B cell (primary cell): ENCODE data around the gene CANT1. TPM values are rescaled to one million over a fixed set of nuclear protein-coding genes. Genes with fewer than 3 reads are reported as not detected.

ENCODE experiments used
- ATAC-seq: fragments of 200-7000 bp; cut with Tn5 transposase; one replicate; pipeline ENCODE4 v1.10.0; 2021; ENCODE audit warnings: low read depth, mild to moderate bottlenecking, moderate number of reproducible peaks, moderate library complexity
- CTCF ChIA-PET: fragments of 350-600 bp; sonication (Branson Sonifier 250); formaldehyde crosslinking; loops from one replicate; lab custom pipeline; 2021; ENCODE audit warnings: antibody characterized with exemption, inconsistent platforms; lab: Charles Lee
- POLR2A ChIA-PET: fragments of 350-600 bp; sonication (Branson Sonifier 250); formaldehyde crosslinking; loops from one replicate; lab custom pipeline; 2021; ENCODE audit warnings: antibody characterized with exemption; lab: Charles Lee
- DNase-seq: peaks from one replicate; pipeline ENCODE4 v3.0.0; 2013
- H2AFZ ChIP-seq: 2 replicates; pipeline ENCODE4 v1.6.1; 2012; ENCODE audit warnings: mild to moderate bottlenecking, low read depth, low read length; ENCODE audit not compliant: insufficient read depth, poor library complexity, severe bottlenecking
- H3K27ac ChIP-seq, 2 donors: 1 replicate in 1 of 2; 2 replicates in 1 of 2; pipeline ENCODE4 v1.5.1; 2012 to 2013; ENCODE audit warnings: low read length in 2 of 2, mild to moderate bottlenecking in 2 of 2, moderate library complexity in 1 of 2
- H3K27me3 ChIP-seq, 4 experiments: fragments of 200-600 bp in 1 of 4; sonication (generic) in 1 of 4; replicated peaks in 1 of 4; 1 replicate in 2 of 4; 2 replicates in 2 of 4; pipeline versions ENCODE4 v1.6.1 to v1.7.0; 2013 to 2016; ENCODE audit warnings: low read length in 3 of 4, mild to moderate bottlenecking in 2 of 4, mixed read lengths in 1 of 4, moderate library complexity in 1 of 4; ENCODE audit not compliant: insufficient read depth in 4 of 4, control insufficient read depth in 3 of 4; ENCODE audit errors: control extremely low read depth in 1 of 4
- H3K36me3 ChIP-seq, 2 experiments: replicated peaks in 1 of 2; 1 replicate in 1 of 2; 2 replicates in 1 of 2; pipeline versions ENCODE4 v1.6.1 to v1.7.1; 2013; ENCODE audit warnings: low read length in 1 of 2; ENCODE audit not compliant: insufficient read depth in 2 of 2, control insufficient read depth in 1 of 2; ENCODE audit errors: control extremely low read depth in 1 of 2, extremely low read depth in 1 of 2
- H3K4me1 ChIP-seq, 2 donors: fragments of 200-600 bp in 1 of 2; sonication (generic) in 1 of 2; 1 replicate in 1 of 2; 2 replicates in 1 of 2; pipeline versions ENCODE4 v1.5.1 to v1.6.1; 2013 to 2017; ENCODE audit warnings: low read length in 2 of 2; ENCODE audit not compliant: control insufficient read depth in 2 of 2, insufficient read depth in 2 of 2
- H3K4me2 ChIP-seq: replicated peaks from 2 replicates; pipeline ENCODE3; 2012; ENCODE audit warnings: mild to moderate bottlenecking, low read depth, low read length; ENCODE audit not compliant: poor library complexity, severe bottlenecking
- H3K4me3 ChIP-seq, 5 experiments: fragments of 200-600 bp in 1 of 5; sonication (generic) in 1 of 5; 1 replicate in 3 of 5; 2 replicates in 2 of 5; pipeline versions ENCODE4 v1.5.1 to v1.7.0; 2011 to 2016; ENCODE audit warnings: low read length in 4 of 5, mild to moderate bottlenecking in 4 of 5, low read depth in 2 of 5, control low read depth in 1 of 5, moderate library complexity in 1 of 5; ENCODE audit not compliant: insufficient read depth in 1 of 5; ENCODE audit errors: control extremely low read depth in 1 of 5, extremely low read depth in 1 of 5
- H3K79me2 ChIP-seq: fragments of 200-600 bp; sonication (generic); one replicate; pipeline ENCODE4 v1.6.0; 2016; ENCODE audit warnings: low read length; ENCODE audit not compliant: control insufficient read depth, insufficient read depth
- H3K9ac ChIP-seq: fragments of 200-600 bp; sonication (generic); 2 replicates; pipeline ENCODE4 v1.6.1; 2017; ENCODE audit warnings: mild to moderate bottlenecking, low read length, moderate library complexity
- H3K9me3 ChIP-seq, 3 donors: one replicate each; pipeline versions ENCODE4 v1.6.1 to v1.7.1; 2013; ENCODE audit warnings: low read length in 2 of 3; ENCODE audit not compliant: control insufficient read depth in 2 of 3, insufficient read depth in 1 of 3; ENCODE audit errors: control extremely low read depth in 1 of 3
- H4K20me1 ChIP-seq: 2 replicates; pipeline ENCODE4 v1.6.0; 2012; ENCODE audit warnings: mild to moderate bottlenecking, low read length; ENCODE audit not compliant: insufficient read depth, control insufficient read depth, poor library complexity, severe bottlenecking
- H3K27ac Mint-ChIP-seq: one replicate; pipeline ENCODE4 v1.8.0; 2021; ENCODE audit warnings: mixed read lengths
- H3K27me3 Mint-ChIP-seq: one replicate; pipeline ENCODE4 v1.8.0; 2021; ENCODE audit warnings: mixed read lengths
- H3K4me1 Mint-ChIP-seq: one replicate; pipeline ENCODE4 v1.8.0; 2021; ENCODE audit warnings: mixed read lengths
- H3K4me3 Mint-ChIP-seq: one replicate; pipeline ENCODE4 v1.8.0; 2021; ENCODE audit warnings: mixed read lengths
- H3K9me3 Mint-ChIP-seq: one replicate; pipeline ENCODE4 v1.8.0; 2022; ENCODE audit warnings: mixed read lengths; ENCODE audit not compliant: insufficient read depth
- EZH2 ChIP-seq: IDR thresholded peaks from 2 replicates; pipeline ENCODE4 v1.6.1; 2012; ENCODE audit warnings: borderline replicate concordance, low read depth, mild to moderate bottlenecking, moderate library complexity, low read length; ENCODE audit not compliant: insufficient read depth, poor library complexity, severe bottlenecking
- WGBS: methylation state at CpG from one replicate; pipeline ENCODE4 v1.1.5; 2013; ENCODE audit warnings: missing lambda C conversion rate; ENCODE audit not compliant: insufficient coverage; 5-methylcytosine and 5-hydroxymethylcytosine counted together
- intact Hi-C: fragments of 100-400 bp; cut with micrococcal nuclease; formaldehyde crosslinking; loops from one replicate; pipeline ENCODE4 v1.10.0; 2022
- polyA plus RNA-seq: library from polyadenylated mRNA; depleted of rRNA; stranded (reverse); fragments of >200 nt; gene quantifications from 2 replicates; pipeline ENCODE4 v1.2.3, GENCODE V29; 2012
- total RNA-seq, 2 donors: library from RNA; stranded (reverse); fragments of 120-200 nt in 1 of 2; gene quantifications; 1 replicate in 1 of 2; 2 replicates in 1 of 2; pipeline versions ENCODE4 v1.2.3 to v1.2.4, GENCODE V29; 2013 to 2022
- TF ChIP-seq, protein P1 (sequence below): fragments of 200-600 bp; IDR thresholded peaks from one replicate; pipeline ENCODE4 v1.8.0; 2022; ENCODE audit warnings: antibody characterized with exemption, mild to moderate bottlenecking

The CANT1 gene
- total and polyA plus RNA-seq, 2 donors (not counting 1 experiment from before 2014, with no cell fraction given) = 17.3 to 44.2 TPM

- peaks cover 0 to 6% (median 0%) of the 10 kb centered on the region in 3 donors for H3K9me3 ChIP-seq
- H3K4me2 ChIP-seq = no peak overlapping the region
- Mint-ChIP-seq H3K27ac (no peak overlapping the region), H3K27me3 (peaks cover 24% of the 10 kb centered on the region), H3K9me3 (no peaks in the 10 kb centered on the region), H3K4me3 (no peak overlapping the region), H3K4me1 (peaks cover 1% of the 10 kb centered on the region)
- POLR2A ChIA-PET = no interaction called here
- WGBS = 82% methylated on average over 15 of the region's 15 CpGs
- H3K36me3 ChIP-seq = no peaks in the 10 kb centered on the region
- H4K20me1 ChIP-seq = no peaks in the 10 kb centered on the region
- H3K27ac ChIP-seq = no peak overlapping the region
- no peaks in the 10 kb centered on the region for H3K79me2 ChIP-seq
- no peak overlapping the region for H2AFZ ChIP-seq
- CTCF ChIA-PET = interaction anchor here (0.7 to 2.4 kb wide), 13 partner anchors 9 to 356 kb away, joined by 3 to 24 read pairs (median 5); no protein-coding TSS in a partner anchor
- TF ChIP-seq, protein P1, sequence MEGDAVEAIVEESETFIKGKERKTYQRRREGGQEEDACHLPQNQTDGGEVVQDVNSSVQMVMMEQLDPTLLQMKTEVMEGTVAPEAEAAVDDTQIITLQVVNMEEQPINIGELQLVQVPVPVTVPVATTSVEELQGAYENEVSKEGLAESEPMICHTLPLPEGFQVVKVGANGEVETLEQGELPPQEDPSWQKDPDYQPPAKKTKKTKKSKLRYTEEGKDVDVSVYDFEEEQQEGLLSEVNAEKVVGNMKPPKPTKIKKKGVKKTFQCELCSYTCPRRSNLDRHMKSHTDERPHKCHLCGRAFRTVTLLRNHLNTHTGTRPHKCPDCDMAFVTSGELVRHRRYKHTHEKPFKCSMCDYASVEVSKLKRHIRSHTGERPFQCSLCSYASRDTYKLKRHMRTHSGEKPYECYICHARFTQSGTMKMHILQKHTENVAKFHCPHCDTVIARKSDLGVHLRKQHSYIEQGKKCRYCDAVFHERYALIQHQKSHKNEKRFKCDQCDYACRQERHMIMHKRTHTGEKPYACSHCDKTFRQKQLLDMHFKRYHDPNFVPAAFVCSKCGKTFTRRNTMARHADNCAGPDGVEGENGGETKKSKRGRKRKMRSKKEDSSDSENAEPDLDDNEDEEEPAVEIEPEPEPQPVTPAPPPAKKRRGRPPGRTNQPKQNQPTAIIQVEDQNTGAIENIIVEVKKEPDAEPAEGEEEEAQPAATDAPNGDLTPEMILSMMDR = no peak
- no peak for TF ChIP-seq EZH2
- intact Hi-C loops = loop anchor here (5.0 to 10.0 kb wide), 2 partner anchors 37 to 50 kb away; no protein-coding TSS in a partner anchor
- H3K4me1 ChIP-seq = no peaks in the 10 kb centered on the region
- no peak for DNase-seq
- ATAC-seq = no peak
- H3K9ac ChIP-seq = no peak overlapping the region
- H3K27me3 ChIP-seq = peaks cover 0 to 19% (median 0%) of the 10 kb centered on the region in 4 experiments
- no peak overlapping the region for H3K4me3 ChIP-seq
Measured at GRCh38 chr17:79045001-79045729, 35.6 kb upstream of the CANT1 start.

GRCh38 chr17:79044462-79044861, 34.9 kb upstream of the CANT1 start:
- 94% methylated on average over 10 of the region's 11 CpGs for WGBS
- DNase-seq (no peak), ATAC-seq (no peak)
- peaks cover 24% of the 10 kb centered on the region for H3K27me3 Mint-ChIP-seq
- H3K9me3 Mint-ChIP-seq = no peaks in the 10 kb centered on the region
- H3K9ac ChIP-seq = no peak overlapping the region
- peaks cover 1% of the 10 kb centered on the region for H3K4me1 Mint-ChIP-seq
- no peaks in the 10 kb centered on the region for H3K4me1 ChIP-seq
- H3K9me3 ChIP-seq = peaks cover 0 to 3% (median 0%) of the 10 kb centered on the region in 3 donors
- ChIA-PET POLR2A (no interaction called here), CTCF (interaction anchor here (0.8 to 2.4 kb wide), 6 partner anchors 8 to 348 kb away, joined by 3 to 24 read pairs (median 6); no protein-coding TSS in a partner anchor)
- H3K79me2 ChIP-seq = no peaks in the 10 kb centered on the region
- no peak overlapping the region for H3K4me3 ChIP-seq
- H3K27me3 ChIP-seq = peaks cover 0 to 19% (median 0%) of the 10 kb centered on the region in 4 experiments
- no peaks in the 10 kb centered on the region for H3K36me3 ChIP-seq
- TF ChIP-seq, protein P1 = no peak
- no peak for TF ChIP-seq EZH2
- intact Hi-C loops = loop anchor here (10.0 kb wide), 1 partner anchor 50 kb away; no protein-coding TSS in a partner anchor
- H2AFZ ChIP-seq = no peak overlapping the region
- no peak overlapping the region for H3K27ac Mint-ChIP-seq
- no peak overlapping the region for H3K4me2 ChIP-seq
- no peak overlapping the region for H3K27ac ChIP-seq
- H3K4me3 Mint-ChIP-seq = no peak overlapping the region
- H4K20me1 ChIP-seq = no peaks in the 10 kb centered on the region
